ENCODE measurements around the gene DPEP2.
"Not testable (repeated sequence)": the region's sequence is repeated elsewhere in the genome, so short reads cannot be mapped to it uniquely, and the experiment has no call there.

The DPEP2 gene, protein sequence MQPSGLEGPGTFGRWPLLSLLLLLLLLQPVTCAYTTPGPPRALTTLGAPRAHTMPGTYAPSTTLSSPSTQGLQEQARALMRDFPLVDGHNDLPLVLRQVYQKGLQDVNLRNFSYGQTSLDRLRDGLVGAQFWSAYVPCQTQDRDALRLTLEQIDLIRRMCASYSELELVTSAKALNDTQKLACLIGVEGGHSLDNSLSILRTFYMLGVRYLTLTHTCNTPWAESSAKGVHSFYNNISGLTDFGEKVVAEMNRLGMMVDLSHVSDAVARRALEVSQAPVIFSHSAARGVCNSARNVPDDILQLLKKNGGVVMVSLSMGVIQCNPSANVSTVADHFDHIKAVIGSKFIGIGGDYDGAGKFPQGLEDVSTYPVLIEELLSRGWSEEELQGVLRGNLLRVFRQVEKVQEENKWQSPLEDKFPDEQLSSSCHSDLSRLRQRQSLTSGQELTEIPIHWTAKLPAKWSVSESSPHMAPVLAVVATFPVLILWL

DNA sequence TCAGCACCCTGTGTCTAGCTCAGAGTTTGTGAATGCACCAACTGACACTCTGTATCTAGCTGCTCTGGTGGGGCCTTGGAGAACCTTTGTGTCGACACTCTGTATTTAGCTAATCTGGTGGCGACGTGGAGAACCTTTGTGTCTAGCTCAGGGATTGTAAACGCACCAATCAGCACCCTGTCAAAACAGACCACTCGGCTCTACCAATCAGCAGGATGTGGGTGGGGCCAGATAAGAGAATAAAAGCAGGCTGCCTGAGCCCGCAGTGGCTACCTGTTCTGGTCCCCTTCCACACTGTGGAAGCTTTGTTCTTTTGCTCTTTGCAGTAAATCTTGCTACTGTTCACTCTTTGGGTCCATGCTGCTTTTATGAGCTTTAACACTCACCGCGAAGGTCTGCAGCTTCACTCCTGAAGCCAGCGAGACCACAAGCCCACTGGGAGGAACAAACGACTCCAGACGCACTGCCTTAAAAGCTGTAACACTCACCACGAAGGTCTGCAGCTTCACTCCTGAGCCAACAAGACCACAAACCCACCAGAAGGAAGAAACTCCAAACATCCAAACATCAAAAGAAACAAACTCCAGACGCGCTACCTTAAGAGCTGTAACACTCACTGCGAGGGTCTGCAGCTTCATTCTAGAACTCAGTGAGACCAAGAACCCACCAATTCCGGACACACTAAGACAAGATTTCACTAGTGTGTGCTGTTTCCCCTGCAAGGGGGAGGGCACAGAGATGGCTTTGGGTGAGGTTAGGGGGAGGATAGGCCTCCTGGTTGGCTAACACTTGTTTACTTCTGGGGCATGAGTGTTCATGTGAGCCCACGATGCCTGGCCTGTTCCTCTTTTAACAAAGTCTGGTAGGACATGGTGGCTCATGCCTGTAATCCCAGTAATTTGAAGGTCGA lies at the start of gene DPEP2:
Gene DPEP2, minus strand, starts transcription at position 706 of the 910 bp plus-strand sequence. CDS start 6,272 bp downstream, outside the sequence.
- DNase-seq = not testable (repeated sequence)

DNA sequence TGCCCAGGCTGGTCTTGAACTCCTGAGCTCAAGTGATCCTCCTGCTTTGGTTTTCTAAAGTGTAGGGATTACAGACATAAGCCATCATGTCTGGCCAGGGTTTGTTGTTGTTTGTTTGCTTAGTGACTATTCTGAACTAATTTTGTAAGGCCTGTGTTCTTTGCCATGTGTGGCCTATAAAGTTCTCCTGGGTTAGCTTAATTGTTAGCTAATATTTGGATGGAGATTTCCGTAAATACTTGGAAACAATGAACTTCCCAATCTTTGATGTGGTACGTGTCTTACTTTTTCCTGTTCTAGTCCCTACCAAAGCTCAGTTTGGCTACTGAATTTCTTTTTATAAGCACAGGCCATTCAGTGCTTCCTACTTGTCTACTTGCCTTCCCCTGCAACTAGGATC lies 48.7 kb upstream of the DPEP2 start:
- DNase-seq = no peak

DNA sequence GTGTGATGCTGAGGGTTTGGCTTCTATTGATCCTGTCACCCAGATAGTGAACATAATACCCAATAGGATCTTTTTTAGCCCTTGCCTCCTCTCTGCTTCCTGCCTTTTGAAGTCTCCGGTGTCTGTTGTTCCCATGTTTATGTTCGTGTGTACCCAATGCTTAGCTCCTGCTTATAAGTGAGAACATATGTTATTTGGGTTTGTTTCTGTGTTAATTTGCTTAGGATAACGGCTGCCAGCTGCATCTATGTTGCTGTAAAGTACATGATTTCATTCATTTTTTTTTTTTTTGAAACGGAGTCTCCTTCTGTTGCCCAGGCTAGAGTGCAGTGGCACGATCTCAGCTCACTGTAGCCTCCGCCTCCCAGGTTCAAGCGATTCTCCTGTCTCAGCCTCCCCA lies 46.8 kb upstream of the DPEP2 start:
- no peak for DNase-seq

DNA sequence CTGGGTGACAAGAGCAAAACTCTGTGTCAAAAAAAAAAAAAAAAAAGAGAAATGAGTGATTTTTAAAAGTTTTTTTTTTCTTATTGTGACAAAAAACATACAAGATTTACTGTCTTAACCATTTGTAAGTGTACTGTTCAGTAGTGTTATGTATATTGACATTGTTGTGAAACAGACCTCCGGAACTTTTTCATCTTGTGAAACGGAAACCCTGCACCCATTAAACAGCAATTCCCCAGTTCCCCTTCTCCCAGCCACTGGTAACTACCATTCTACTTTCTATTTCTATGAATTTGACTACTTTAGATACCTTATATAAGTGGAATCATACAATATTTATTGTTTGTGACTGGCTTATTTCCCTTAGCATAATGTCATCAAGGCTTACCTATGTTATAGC lies 42.5 kb upstream of the DPEP2 start:
- DNase-seq = no peak

DNA sequence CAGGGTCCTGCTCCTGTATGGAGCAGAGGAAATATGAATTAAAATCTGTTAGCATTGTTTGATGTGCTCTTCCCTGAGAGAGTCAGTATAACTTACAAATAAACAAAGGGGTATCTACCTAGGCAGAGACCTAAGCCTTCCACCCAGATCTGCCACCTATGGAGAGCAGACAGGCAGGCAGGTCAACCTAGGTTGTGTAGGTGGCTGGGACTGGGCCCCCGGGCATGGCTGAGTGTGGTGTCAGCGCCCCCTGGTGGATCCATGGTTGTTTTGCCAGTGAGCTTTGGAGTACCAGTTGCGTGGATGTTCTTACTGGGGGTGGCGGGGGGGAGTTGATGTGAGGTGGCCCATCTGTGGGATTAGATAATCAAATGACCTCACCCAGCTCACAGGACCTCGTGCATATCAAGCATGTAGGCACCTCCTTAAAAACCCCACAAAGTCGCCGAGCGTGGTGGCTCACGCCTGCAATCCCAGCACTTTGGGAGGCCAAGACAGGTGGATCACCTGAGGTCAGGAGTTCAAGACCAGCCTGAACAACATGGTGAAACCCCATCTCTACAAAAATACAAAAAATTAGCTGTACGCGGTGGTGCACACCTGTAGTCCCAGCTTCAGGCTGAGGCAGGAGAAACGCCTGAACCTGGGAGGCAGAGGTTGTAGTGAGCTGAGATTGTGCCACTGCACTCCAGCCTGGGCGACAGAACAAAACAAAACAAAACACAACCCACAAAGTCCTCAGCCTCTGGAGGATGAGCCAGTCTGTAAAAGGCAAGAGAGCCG lies 41.4 kb upstream of the DPEP2 start:
- peak; percentile 25 to 46 for DNase-seq

DNA sequence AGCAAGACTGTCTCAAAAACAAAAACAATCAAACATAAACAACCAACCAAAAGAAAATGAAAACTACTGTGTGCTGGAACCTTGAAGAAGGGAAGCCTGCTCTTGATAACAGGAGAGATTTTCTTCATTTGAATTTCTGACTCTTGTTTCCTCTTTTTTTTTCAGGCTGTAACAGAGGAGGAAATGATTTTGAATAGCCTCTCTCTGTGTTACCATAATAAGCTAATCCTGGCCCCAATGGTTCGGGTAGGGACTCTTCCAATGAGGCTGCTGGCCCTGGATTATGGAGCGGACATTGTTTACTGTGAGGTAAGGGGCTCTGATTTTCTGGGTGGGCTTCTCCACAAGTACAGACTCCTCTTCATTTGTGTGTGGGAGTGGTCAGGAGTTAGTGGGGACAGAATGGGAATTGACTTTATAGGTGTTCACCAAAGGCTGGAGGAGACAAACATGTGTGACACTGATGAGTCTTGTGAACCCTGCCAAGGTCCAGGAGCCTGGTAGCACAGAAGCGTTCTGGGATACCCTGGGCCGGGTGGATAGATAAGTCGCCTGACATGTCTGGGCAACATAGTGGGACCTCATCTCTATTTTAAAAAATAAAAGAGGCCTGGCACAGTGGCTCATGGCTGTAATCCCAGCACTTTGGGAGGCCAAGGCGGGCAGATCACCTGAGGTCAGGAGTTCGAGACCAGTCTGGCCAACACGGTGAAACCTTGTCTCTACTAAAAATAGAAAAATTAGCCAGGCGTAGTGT lies 38.7 kb upstream of the DPEP2 start:
- no peak for DNase-seq

DNA sequence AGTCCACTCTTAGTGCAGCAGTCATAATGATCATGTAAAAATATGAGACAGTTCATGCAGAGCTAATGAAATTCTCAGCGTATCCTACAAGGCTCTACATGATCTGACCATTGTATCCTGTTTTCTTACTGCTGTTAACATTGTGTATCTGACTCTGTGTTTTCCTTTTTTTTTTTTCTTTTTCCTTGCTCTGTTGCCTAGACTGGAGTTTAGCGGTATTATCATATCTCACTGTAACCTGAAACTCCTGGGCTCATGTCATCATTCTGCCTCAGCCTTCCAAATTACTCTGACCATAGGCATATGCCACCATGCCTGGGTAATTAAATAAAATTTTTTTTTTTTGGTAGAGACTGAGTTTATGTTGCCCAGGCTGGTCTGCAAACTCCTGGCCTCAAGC lies 35.9 kb upstream of the DPEP2 start:
- no peak for DNase-seq

DNA sequence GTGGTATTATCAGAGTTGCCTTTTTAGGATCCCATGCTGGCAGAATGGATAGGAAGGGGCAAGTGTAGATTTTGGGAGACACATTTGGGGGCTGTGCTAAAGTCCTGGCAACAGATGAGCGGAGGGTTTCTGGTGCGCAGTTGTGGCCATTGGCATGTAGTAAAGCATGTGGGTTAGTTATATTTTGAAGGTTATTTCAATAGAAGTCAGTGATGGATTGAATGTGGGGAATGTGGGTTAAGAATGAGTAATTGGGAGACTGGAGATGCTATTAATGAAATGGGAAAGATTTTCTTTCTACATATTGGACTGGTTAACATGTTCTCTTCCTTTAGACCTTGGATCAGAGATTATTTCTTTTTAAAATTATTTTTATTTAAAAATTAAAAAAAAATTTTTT lies 33.8 kb upstream of the DPEP2 start:
- DNase-seq = no peak

DNA sequence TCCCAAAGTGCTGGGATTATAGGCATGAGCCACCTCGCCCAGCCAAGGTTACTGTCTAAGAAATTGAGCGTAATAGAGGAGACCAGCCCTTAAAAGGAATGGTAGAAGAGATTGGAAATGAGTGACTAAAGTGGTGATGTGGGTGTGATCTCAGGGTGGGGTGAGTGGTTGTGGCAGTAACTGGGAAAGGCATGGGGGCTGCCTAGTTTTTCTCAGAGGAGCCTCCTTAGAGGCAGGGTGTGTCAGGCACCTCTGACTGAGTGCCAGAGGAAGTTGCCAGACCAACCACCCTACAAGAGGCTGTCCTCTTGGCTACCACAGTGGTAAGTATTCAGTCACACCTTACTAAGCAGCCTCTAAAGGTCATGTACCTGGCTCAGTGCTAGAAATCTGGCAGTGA lies 32.7 kb upstream of the DPEP2 start:
- no peak for DNase-seq

DNA sequence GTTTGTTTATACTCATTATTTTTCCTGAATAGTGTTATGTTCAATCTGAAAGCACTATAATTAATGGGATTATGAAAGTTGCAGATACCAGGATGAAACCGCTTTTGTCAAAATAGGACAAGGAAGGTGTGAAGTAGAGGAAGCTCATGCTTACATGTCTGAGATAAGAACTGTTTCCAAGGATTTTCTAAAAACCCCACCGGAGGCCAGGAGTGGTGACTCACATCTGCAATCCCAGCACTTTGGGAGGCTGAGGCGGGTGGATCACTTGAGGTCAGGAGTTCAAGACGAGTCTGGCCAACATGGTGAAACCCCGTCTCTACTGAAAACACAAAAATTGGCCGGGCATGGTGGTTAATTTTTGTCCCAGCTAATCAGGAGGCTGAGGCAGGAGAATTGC lies 30.8 kb upstream of the DPEP2 start:
- not testable (repeated sequence) for DNase-seq

DNA sequence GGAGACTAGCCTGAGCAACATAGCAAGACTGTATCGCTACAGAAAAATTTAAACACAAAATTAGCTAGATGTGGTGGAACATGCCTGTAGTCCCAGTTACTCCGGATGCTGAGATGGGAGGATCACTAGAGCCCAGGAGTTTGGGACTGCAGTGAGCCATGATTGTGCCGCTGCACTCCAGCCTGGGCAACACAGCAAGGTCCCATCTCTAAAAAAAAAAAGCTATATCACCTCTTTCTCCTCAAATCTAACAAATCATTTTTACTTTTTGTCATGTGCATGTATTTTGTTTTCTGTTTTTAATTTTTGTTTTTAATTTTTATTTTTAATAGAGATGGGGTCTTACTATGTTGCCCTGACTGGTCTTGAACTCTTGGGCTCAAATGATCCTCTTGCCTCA lies 29.7 kb upstream of the DPEP2 start:
- no peak for DNase-seq

DNA sequence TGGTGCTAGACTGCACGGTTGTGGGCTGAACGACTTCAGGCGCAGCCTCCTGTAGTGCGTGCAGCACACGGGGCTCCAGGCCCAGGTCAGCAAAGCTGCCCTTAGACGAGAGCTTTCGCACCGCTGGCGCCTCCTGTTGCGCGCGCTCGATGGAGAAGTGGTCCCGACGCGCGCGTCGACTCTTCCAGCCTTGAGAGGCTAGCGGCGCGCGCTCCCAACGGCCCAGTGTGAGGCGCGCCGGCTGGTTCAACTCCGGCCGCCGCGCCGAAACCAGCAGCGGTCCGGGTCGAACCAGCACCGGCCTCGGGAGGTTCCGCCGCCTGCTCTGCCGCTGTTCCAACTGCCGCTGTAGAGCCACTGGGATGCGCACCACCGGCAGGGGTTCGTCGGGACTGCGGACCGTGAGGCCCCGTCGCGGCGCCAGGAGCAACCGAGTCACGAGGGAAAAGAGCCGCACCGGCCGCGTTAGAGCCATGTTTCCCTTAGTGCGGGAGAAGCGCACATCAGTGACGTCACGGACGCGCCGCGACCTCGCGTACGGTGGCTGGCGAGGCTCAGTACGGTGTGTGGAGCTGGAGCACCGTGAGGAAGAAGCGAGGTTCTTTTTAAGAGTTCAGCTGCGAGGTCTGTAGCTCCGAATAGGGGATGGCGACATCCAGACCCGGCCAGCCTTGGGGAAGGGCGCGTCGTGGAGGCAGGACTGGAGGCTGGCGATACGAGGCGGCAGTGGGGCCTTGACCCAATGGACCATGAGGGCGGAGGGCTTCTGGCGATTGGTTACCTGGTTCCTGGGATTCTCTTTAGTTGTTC lies 23.6 kb upstream of the DPEP2 start, which contains the start of the genes DDX28 and DUS2:
Gene DDX28, minus strand, starts transcription at position 505 of the 810 bp plus-strand sequence. Its CDS starts 30 bp downstream, at position 475.
Gene DUS2, plus strand, starts transcription at position 557 of the 810 bp plus-strand sequence. CDS start 14,740 bp downstream, outside the sequence.
- DNase-seq = peak; percentile 74 to 86

DNA sequence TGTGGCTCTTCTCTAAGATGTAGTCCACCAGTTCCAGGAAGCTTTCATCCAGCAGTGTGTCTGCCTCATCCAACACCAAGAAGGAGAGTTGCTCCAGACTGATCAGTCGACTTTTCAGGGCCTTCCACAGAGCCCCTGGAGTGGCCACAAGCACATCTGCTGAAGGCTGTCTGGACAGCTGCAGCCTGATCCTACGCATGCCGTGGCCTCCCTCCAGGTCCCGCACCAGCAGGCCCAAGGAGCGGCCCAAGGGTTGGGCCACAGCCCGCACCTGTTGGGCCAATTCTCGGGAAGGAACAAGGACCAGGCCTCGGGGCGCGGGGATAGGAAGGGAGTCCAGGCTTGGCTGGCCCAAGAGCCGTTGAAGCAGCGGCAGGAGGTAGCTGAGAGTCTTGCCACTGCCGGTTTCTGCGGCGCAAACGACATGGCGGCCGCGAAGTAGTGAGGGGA lies 23.0 kb upstream of the DPEP2 start:
- no peak for DNase-seq

DNA sequence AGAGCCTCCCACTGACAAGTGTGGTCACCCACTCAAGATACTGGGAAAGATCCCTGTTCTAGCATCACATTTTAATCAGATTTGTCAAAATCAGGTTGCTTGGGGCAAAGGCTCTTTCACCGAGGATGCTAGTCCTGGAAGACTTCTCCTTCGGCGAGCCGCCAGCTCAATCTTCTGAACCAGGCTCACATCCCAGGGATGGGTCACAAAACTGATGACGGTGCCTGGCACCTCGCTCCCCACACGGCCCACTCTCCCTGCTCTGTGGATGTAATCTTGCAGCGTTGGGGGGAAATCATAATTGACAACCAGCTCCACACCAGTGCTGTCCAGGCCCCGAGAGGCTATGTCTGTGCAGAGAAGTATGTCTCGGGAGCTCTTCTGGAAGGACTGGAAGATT lies 22.2 kb upstream of the DPEP2 start:
- no peak for DNase-seq

DNA sequence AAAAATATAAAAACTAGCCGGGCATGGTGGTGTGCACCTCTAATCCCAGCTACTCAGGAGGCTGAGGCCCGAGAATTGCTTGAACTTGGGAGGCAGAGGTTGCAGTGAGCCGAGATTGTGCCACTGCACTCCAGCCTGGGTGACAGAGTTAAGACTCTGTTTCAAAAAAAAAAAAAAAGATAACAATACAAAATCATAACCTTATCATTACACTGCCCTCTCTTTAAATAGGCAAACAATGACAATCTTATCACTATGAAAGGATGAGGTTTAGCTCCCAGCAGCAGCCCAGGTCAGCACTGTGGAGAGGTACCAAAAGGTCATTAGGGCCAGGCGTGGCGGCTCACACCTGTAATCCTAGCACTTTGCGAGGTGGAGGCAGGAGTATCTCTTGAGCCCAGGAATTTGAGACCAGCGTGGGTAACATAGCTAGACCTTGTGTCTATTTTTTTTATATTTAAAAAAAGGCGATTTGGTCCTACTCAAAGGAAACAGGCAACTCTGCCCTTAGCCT lies 19.9 kb upstream of the DPEP2 start:
- DNase-seq = no peak

DNA sequence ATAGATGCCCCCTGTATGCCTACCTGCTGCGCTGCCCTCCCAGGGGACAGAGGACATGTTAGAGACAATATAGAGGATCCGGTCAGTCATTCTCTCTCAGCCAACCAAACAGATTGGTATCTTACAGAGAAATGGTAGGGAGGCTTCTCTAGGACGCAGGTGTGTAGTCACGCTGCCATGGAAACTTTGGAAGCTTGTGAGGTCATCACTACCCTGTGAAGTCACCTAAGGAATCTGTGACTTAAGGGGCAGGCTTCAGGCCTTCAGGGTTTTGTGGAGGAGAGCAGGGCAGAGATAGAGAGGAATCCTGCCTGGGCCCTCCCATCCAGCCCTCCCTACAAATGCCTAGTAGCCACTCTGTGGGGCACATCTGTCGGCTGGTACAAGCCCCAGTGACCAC lies 16.4 kb upstream of the DPEP2 start, which contains the start of gene DPEP2NB:
Gene DPEP2NB, minus strand, starts transcription at position 231 of the 400 bp plus-strand sequence. Its CDS starts 141 bp downstream, at position 90.
- DNase-seq = no peak

DNA sequence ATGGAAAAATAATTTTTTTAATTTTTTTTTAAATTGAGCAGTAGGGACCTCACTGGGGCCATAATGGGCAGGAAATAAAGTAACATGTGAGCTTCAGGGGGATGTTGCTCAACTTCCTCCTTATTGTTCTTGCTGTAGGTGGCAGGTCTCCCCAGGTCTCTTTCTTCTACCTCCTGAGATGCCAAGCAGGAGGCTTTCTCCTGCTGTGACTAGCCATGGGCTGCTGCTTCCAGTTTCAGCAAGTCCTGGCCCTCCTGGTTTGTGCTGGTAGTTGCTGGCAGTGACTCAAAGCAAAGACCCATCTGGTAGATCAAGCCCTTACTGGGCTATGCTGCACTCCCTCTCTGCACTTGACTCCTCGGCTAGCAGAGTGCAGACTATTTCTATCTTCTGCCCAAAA lies 14.2 kb upstream of the DPEP2 start:
- DNase-seq = no peak

DNA sequence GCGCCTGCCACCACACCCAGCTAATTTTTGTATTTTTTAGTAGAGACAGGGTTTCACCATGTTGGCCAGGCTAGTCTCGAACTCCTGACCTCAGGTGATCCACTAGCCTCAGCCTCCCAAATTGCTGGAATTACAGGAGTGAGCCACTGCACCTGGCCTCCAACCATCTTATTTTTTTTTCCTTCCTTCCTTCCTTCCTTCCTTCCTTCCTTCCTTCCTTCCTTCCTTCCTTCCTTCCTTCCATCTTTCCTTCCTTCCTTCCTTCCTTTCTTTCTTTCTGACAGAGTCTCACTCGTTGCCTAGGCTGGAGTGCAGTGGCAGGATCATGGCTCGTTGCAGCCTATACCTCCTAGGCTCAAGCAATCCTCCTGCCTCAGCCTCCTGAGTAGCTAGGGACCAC lies 10.6 kb upstream of the DPEP2 start:
- not testable (repeated sequence) for DNase-seq

DNA sequence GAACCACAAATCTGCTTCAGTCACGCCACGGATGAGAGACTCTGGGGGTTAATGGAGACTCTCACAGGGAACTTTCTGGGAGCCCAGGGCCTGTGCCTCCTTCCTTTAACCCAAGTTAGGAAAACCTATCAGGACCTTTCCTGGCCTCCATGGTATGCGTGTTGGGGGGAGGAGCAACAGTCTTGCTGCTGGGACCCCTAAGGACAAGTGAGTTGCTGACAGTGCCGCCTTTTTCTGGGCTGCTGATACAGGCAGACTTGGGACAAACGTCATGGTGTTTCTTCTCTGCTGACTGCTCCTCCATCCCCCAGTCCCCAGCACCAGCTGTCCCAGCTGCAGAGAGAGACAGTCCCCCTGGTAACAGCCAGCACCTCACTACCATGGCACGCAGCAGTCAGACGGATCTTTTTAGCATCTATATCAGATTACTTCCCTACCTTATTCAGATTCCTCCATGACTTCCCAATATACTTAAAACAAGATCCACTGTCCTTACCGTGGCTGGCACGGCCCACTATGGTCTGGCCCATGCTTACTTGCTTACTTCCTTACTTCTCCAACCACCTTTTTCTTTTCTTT lies 10.0 kb upstream of the DPEP2 start:
- no peak for DNase-seq

DNA sequence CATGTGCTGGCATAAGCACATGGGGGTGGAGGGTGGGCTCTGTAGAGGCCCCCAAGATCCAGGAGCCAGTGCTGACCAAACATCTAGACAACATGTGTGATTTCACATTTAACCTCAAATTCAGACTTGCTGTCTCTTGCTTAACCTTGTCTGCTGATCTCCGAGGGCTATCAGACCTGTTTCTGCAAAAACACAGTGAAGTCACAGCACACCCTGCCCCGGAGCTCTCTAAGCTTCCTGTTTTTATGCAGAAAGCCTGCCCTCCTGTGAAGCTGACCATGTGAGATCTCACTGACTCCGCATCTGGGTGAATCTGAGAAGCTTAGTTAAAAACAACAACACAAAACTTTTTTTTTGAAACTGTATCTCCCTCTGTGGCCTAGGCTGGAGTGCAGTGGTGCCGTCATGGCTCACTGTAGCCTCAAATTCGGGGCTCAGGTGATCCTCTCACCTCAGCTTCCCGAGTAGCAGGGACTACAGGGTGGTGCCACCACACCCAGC lies 6.6 kb upstream of the DPEP2 start:
- no peak for DNase-seq

Data from NCI-H1930 (cell line).